Omental fat pad (tissue), 4 donors: ENCODE measurements around the gene PROC. TPM values are rescaled to one million over a fixed set of nuclear protein-coding genes. Genes with fewer than 3 reads are reported as not detected.

Experiments
- ATAC-seq: fragments of 150-250 bp; one replicate; pipeline ENCODE4 v1.9.1; 2016; ENCODE audit warnings: mild to moderate bottlenecking, moderate library complexity; ENCODE audit not compliant: low FRiP score
- DNase-seq: peaks from one replicate; pipeline ENCODE4 v3.0.0-alpha.2; 2019; ENCODE audit warnings: low spot score
- total RNA-seq, 4 donors: library from RNA; depleted of rRNA; stranded (reverse); fragments of >200 nt; gene quantifications; one replicate each; pipeline ENCODE4 v1.1.0, GENCODE V29; 2016
- TF ChIP-seq, protein P1 (sequence below), 3 donors: fragments of 450-650 bp; IDR thresholded peaks; one replicate each; pipeline ENCODE4 v1.5.1; 2016 to 2017; ENCODE audit warnings: antibody characterized with exemption in 3 of 3, mild to moderate bottlenecking in 3 of 3, moderate library complexity in 2 of 3

PROC gene
- total RNA-seq: not detected

DNA sequence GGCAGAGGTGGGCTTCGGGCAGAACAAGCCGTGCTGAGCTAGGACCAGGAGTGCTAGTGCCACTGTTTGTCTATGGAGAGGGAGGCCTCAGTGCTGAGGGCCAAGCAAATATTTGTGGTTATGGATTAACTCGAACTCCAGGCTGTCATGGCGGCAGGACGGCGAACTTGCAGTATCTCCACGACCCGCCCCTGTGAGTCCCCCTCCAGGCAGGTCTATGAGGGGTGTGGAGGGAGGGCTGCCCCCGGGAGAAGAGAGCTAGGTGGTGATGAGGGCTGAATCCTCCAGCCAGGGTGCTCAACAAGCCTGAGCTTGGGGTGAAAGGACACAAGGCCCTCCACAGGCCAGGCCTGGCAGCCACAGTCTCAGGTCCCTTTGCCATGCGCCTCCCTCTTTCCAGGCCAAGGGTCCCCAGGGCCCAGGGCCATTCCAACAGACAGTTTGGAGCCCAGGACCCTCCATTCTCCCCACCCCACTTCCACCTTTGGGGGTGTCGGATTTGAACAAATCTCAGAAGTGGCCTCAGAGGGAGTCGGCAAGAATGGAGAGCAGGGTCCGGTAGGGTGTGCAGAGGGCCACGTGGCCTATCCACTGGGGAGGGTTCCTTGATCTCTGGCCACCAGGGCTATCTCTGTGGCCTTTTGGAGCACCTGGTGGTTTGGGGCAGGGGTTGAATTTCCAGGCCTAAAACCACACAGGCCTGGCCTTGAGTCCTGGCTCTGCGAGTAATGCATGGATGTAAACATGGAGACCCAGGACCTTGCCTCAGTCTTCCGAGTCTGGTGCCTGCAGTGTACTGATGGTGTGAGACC is at the start of gene PROC:
TSS of gene PROC (plus strand) at position 128 of the 812 bp plus-strand sequence. CDS start 1,516 bp downstream, outside the sequence.
- DNase-seq (no peak), ATAC-seq (no peak)
- TF ChIP-seq, protein P1, sequence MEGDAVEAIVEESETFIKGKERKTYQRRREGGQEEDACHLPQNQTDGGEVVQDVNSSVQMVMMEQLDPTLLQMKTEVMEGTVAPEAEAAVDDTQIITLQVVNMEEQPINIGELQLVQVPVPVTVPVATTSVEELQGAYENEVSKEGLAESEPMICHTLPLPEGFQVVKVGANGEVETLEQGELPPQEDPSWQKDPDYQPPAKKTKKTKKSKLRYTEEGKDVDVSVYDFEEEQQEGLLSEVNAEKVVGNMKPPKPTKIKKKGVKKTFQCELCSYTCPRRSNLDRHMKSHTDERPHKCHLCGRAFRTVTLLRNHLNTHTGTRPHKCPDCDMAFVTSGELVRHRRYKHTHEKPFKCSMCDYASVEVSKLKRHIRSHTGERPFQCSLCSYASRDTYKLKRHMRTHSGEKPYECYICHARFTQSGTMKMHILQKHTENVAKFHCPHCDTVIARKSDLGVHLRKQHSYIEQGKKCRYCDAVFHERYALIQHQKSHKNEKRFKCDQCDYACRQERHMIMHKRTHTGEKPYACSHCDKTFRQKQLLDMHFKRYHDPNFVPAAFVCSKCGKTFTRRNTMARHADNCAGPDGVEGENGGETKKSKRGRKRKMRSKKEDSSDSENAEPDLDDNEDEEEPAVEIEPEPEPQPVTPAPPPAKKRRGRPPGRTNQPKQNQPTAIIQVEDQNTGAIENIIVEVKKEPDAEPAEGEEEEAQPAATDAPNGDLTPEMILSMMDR (IDR thresholded peaks at IDR 0.05): no peak

DNA sequence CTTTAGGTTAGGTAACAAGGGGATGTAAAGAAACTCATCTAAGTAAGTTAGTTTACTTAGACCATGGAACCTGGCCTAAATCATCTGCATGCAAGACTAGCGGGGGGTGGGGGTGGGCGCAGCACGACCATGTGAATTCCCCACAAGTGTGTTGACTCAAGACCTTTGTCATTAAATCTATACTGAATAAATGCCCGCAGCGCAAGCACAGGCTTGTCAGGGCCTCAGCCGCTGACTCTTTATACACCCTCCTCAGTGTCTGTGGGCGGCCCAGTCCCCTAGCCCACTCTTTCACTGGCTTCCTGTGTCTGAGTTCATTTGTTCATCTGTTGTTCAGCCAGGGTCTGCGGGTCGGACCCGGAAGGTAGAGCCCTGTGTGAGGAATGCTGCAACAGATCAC is 48.2 kb upstream of the PROC start:
- DNase-seq: no peak
- no peak for ATAC-seq
- TF ChIP-seq, protein P1 (IDR thresholded peaks at IDR 0.05): no peak

DNA sequence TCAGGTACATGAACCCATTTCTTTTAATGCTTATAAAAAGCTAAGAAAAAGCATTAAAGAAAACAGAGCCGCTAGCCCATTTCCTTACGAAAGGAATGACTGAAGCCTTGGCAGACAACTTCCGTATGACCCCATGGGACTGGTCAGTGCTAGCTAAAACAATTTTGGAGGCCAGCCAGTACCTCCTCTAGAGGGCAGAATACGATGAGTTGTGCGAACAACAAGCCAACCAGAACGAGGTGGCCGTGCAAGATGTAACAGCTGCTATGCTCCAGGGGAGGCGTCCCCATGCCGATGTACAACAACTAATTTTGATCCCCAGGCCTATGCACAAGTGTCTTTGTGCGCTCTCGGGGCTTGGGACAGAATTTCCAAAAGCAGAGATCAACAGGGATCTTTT is 47.2 kb upstream of the PROC start:
- TF ChIP-seq, protein P1 (IDR thresholded peaks at IDR 0.05): no peak
- DNase-seq: no peak
- ATAC-seq: no peak

DNA sequence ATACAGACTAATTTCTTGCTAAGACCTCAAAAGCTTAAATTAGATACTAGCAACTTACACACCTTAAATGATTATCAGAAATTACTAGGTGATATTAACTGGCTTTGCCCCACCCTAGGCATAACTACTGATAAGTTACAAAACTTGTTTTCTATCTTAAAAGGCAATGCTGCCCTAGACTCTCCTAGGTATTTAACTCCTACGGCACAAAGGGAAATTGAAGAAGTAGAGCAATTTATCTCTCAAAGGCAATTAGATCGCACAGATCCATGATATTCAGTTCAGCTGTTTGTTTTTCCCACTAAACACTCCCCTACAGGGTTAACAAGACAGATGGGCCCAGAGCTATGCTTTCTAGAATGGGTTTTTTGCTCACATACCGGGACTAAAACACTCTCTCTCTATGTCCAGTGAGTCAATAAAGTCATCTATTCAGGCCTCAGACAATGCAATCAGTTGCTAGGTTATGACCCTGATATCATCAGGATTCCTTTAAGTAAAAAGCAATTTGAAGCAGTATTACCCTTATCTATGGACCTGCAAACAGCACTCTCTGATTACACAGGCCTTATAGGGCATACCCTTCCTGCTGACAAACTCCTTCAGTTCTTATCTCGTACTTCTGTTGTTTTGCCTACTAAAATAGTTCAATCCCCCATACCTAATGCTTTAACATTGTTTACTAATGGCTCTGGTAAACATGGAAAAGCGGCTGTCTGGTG is 44.7 kb upstream of the PROC start:
- no peak for DNase-seq
- no peak for ATAC-seq
- TF ChIP-seq, protein P1 (IDR thresholded peaks at IDR 0.05): no peak

DNA sequence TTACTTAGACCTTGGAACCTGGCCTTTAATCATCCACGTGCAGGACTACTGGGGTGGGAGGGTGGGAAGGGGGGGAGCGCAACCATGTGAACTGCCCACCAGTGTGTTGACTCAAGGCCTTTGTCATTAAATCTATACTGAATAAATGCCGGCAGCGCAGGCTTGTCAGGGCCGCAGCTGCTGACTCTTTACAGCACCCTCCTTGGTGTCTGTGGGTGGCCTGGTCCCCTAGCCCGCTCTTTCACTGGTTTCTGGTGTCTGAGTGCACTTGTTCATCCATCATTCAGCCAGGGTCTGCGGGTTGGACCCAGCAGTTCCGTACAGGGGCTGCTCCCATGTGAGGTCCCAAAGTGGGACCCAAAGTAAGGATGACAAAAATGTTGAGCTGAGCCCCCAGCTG is 42.0 kb upstream of the PROC start:
- TF ChIP-seq, protein P1 (IDR thresholded peaks at IDR 0.05): no peak
- ATAC-seq (no peak), DNase-seq (no peak)

DNA sequence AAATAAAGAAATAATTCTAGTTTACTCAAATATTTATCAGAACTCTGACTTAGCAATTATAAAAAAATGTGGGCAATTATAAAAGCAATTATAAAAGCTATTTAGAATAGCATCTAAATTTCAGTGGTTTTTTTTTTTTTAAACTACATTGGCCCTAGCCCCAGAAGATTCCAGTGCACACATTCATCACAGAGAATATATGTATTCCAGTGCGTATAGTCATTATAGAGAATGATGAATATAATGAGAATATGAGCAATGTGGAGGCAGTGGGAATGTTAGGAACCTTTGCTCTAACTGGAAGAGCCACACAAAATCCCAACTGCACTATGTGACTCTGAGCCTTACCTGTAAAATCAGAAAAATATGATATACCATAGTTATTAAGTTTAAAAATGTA is 41.0 kb upstream of the PROC start:
- TF ChIP-seq, protein P1 (IDR thresholded peaks at IDR 0.05): no peak
- DNase-seq: no peak
- no peak for ATAC-seq
